HepG2 (cell line): ENCODE results near the gene RPS27A. TPM values are rescaled to one million over a fixed set of nuclear protein-coding genes. Genes with fewer than 3 reads are reported as not detected.
A peak's percentile ranks its signal among the peaks of the same experiment; 100 is the strongest.

Experiments used
- BRCA1 ChIP-seq: sonication (generic); formaldehyde crosslinking; IDR thresholded peaks from 2 replicates; pipeline ENCODE4 v1.4.0; 2020; ENCODE audit warnings: missing genetic modification reagents
- CENPT ChIP-seq: sonication (generic); formaldehyde crosslinking; IDR thresholded peaks from 2 replicates; pipeline ENCODE4 v1.8.0; 2022; ENCODE audit warnings: low read depth, mild to moderate bottlenecking, moderate library complexity, missing genetic modification reagents
- FOXP1 ChIP-seq, 2 experiments: fragments of 450-650 bp in 1 of 2; IDR thresholded peaks; 2 replicates each; pipeline ENCODE4 v1.6.1; 2017 to 2018; ENCODE audit warnings: antibody characterized with exemption in 1 of 2
- KAT8 ChIP-seq: IDR thresholded peaks from 2 replicates; pipeline ENCODE4 v1.6.1; 2016; ENCODE audit warnings: missing genetic modification reagents, missing compliant biosample characterization
- KDM4B ChIP-seq: sonication (generic); formaldehyde crosslinking; IDR thresholded peaks from 2 replicates; pipeline ENCODE4 v1.4.0; 2020; ENCODE audit warnings: missing genetic modification reagents
- KDM6A ChIP-seq: IDR thresholded peaks from 2 replicates; pipeline ENCODE4 v1.6.1; 2016; ENCODE audit warnings: low read depth
- MAFK ChIP-seq, 2 experiments: IDR thresholded peaks in 1 of 2; conservative IDR thresholded peaks in 1 of 2; 2 replicates each; pipeline ENCODE4 v1.6.1; 2011; ENCODE audit warnings: improper control_type of control experiment in 2 of 2, low read length in 2 of 2
- POGZ ChIP-seq: sonication (generic); formaldehyde crosslinking; IDR thresholded peaks from 2 replicates; pipeline ENCODE4 v1.4.0; 2020; ENCODE audit warnings: mild to moderate bottlenecking, missing genetic modification reagents
- POLR2AphosphoS5 ChIP-seq: IDR thresholded peaks from 2 replicates; pipeline ENCODE4 v1.6.1; 2012; ENCODE audit warnings: low read depth, low read length
- TP53 ChIP-seq: sonication (generic); formaldehyde crosslinking; conservative IDR thresholded peaks from 2 replicates; pipeline ENCODE4 v1.4.0; 2020; ENCODE audit warnings: missing genetic modification reagents
- ZFP62 ChIP-seq: sonication (generic); formaldehyde crosslinking; IDR thresholded peaks from 2 replicates; pipeline ENCODE4 v1.4.0; 2020; ENCODE audit warnings: missing genetic modification reagents
- ZNF138 ChIP-seq: sonication (generic); formaldehyde crosslinking; IDR thresholded peaks from 2 replicates; pipeline ENCODE4 v1.5.0; 2020; ENCODE audit warnings: mild to moderate bottlenecking, low read depth, missing genetic modification reagents
- ZNF160 ChIP-seq: sonication (generic); formaldehyde crosslinking; IDR thresholded peaks from 2 replicates; pipeline ENCODE4 v1.8.0; 2022; ENCODE audit warnings: mild to moderate bottlenecking, inconsistent platforms, missing genetic modification reagents
- ZNF232 ChIP-seq: sonication (generic); formaldehyde crosslinking; IDR thresholded peaks from 2 replicates; pipeline ENCODE4 v1.4.0; 2020; ENCODE audit warnings: missing genetic modification reagents, borderline replicate concordance
- ZNF263 ChIP-seq: sonication (generic); formaldehyde crosslinking; IDR thresholded peaks from 2 replicates; pipeline ENCODE4 v1.4.0; 2020; ENCODE audit warnings: missing genetic modification reagents
- ZNF274 ChIP-seq: sonication (generic); formaldehyde crosslinking; IDR thresholded peaks from 2 replicates; pipeline ENCODE4 v1.5.1; 2020; ENCODE audit warnings: mild to moderate bottlenecking, missing genetic modification reagents
- ZNF335 ChIP-seq: sonication (generic); formaldehyde crosslinking; IDR thresholded peaks from 2 replicates; pipeline ENCODE4 v1.4.0; 2020; ENCODE audit warnings: missing genetic modification reagents
- ZNF34 ChIP-seq: sonication (generic); formaldehyde crosslinking; IDR thresholded peaks from 2 replicates; pipeline ENCODE4 v1.4.0; 2020; ENCODE audit warnings: mild to moderate bottlenecking, missing genetic modification reagents, borderline replicate concordance
- ZNF367 ChIP-seq: sonication (generic); formaldehyde crosslinking; IDR thresholded peaks from 2 replicates; pipeline ENCODE4 v1.4.0; 2020; ENCODE audit warnings: missing genetic modification reagents, borderline replicate concordance
- ZNF496 ChIP-seq: sonication (generic); formaldehyde crosslinking; IDR thresholded peaks from 2 replicates; pipeline ENCODE4 v1.8.1; 2023; ENCODE audit warnings: mild to moderate bottlenecking, moderate library complexity, missing genetic modification reagents; ENCODE audit not compliant: insufficient replicate concordance
- ZNF546 ChIP-seq: sonication (generic); formaldehyde crosslinking; conservative IDR thresholded peaks from 2 replicates; pipeline ENCODE4 v1.8.1; 2023; ENCODE audit warnings: mild to moderate bottlenecking, missing genetic modification reagents
- ZNF549 ChIP-seq: sonication (generic); formaldehyde crosslinking; IDR thresholded peaks from 2 replicates; pipeline ENCODE4 v1.5.0; 2020; ENCODE audit warnings: missing genetic modification reagents
- ZNF558 ChIP-seq: sonication (generic); formaldehyde crosslinking; IDR thresholded peaks from 2 replicates; pipeline ENCODE4 v1.9.0; 2022; ENCODE audit warnings: mild to moderate bottlenecking, missing genetic modification reagents, borderline replicate concordance
- ZSCAN31 ChIP-seq: sonication (generic); formaldehyde crosslinking; IDR thresholded peaks from 2 replicates; pipeline ENCODE4 v1.5.0; 2020; ENCODE audit warnings: low read depth, mild to moderate bottlenecking, missing genetic modification reagents
- polyA plus RNA-seq, 8 experiments: library from polyadenylated mRNA; depleted of rRNA in 3 of 8; stranded (reverse) in 7 of 8; unstranded in 1 of 8; fragments of >200 nt; fragmentation: Illumina TruSeq in 4 of 8; extraction: Trizol in 4 of 8; gene quantifications; 2 replicates each; pipeline versions ENCODE4 v1.2.1 to v1.2.3, GENCODE V29; 2011 to 2016; ENCODE audit warnings: low read depth in 4 of 8, missing spikeins in 1 of 8, mixed read lengths in 1 of 8; ENCODE audit not compliant: insufficient read depth in 1 of 8
- total RNA-seq, 5 experiments: library from RNA; depleted of rRNA; stranded (reverse); fragments of >200 nt; fragmentation: Illumina TruSeq; extraction: Trizol; gene quantifications; 2 replicates each; pipeline ENCODE4 v1.2.3, GENCODE V29; 2016; ENCODE audit warnings: low read depth in 1 of 5
- TF ChIP-seq, protein P1 (sequence below): sonication (generic); formaldehyde crosslinking; IDR thresholded peaks from 2 replicates; pipeline ENCODE4 v1.5.1; 2020; ENCODE audit warnings: mild to moderate bottlenecking, missing genetic modification reagents, moderate library complexity
- TF ChIP-seq, protein P2 (sequence below): sonication (generic); formaldehyde crosslinking; IDR thresholded peaks from 2 replicates; pipeline ENCODE4 v1.8.1; 2023; ENCODE audit warnings: mild to moderate bottlenecking, missing genetic modification reagents
- TF ChIP-seq, protein P3 (sequence below): sonication (generic); formaldehyde crosslinking; IDR thresholded peaks from 2 replicates; pipeline ENCODE4 v1.4.0; 2020; ENCODE audit warnings: missing genetic modification reagents

The RPS27A gene
- total and polyA plus RNA-seq, 2 of the 13 experiments (the other 11 are each of a cell fraction or from before 2014, with no cell fraction given) = 2,779 to 3,269 TPM

DNA sequence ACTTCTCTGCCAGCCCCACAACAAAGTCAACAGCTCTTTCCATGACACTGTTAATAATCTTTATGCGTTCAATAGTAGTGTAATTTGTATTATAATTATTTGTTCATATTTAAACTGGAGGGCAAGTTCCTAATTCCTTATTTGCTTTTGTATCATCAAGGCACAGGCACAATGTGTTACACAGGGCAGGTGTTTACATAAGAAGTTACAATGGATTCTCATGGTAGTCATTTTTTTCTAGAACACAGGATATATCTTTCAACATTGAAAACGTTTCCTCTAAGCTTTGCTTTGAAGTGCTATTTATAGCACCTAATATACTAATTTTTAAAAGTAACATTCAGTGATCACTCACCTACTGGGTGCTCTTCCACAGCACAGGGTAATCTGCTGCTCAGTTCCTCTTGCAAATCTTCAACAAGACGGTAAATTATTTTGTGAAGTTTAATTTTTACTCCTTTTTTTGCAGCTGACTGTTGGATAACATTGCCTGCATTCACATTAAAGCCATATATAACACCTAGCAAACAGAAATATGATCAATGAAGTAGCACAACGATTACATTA, 7.3 kb downstream of the RPS27A start (continued):
- TF ChIP-seq ZNF367 (CRISPR knock-in tag) (no peak), KDM4B (CRISPR knock-in tag) (no peak), KAT8 (CRISPR knock-in tag) (0 out of 2 replicates have a peak, but pooled peaks have one; percentile 42), ZNF558 (no peak), ZNF335 (CRISPR knock-in tag) (peak; percentile 80; the same call in 1 of the 2 replicates), ZNF496 (CRISPR knock-in tag) (no peak), ZNF546 (no peak), POGZ (CRISPR knock-in tag) (no peak), TP53 (CRISPR knock-in tag) (no peak), FOXP1 (IDR thresholded peaks at IDR 0.05) (no peak), FOXP1 (CRISPR knock-in tag; IDR thresholded peaks at IDR 0.05) (0 out of 2 replicates have a peak, but pooled peaks have one; percentile 44), ZNF274 (CRISPR knock-in tag) (no peak), BRCA1 (CRISPR knock-in tag) (no peak), ZSCAN31 (CRISPR knock-in tag) (no peak), ZNF232 (no peak), ZNF263 (CRISPR knock-in tag) (no peak), ZNF138 (CRISPR knock-in tag) (no peak), CENPT (no peak), MAFK (conservative IDR thresholded peaks at IDR 0.05 in 1 of 2, IDR thresholded peaks at IDR 0.05 in 1 of 2; ENCODE audit: low read length in 2 of 2) (no peak), ZNF34 (CRISPR knock-in tag) (no peak), ZFP62 (CRISPR knock-in tag) (no peak), KDM6A (CRISPR knock-in tag) (no peak), POLR2AphosphoS5 (no peak), ZNF160 (CRISPR knock-in tag) (no peak), ZNF549 (CRISPR knock-in tag) (no peak)
- TF ChIP-seq, protein P1, sequence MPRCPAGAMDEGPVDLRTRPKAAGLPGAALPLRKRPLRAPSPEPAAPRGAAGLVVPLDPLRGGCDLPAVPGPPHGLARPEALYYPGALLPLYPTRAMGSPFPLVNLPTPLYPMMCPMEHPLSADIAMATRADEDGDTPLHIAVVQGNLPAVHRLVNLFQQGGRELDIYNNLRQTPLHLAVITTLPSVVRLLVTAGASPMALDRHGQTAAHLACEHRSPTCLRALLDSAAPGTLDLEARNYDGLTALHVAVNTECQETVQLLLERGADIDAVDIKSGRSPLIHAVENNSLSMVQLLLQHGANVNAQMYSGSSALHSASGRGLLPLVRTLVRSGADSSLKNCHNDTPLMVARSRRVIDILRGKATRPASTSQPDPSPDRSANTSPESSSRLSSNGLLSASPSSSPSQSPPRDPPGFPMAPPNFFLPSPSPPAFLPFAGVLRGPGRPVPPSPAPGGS (CRISPR knock-in tag) = no peak
- TF ChIP-seq, protein P2, sequence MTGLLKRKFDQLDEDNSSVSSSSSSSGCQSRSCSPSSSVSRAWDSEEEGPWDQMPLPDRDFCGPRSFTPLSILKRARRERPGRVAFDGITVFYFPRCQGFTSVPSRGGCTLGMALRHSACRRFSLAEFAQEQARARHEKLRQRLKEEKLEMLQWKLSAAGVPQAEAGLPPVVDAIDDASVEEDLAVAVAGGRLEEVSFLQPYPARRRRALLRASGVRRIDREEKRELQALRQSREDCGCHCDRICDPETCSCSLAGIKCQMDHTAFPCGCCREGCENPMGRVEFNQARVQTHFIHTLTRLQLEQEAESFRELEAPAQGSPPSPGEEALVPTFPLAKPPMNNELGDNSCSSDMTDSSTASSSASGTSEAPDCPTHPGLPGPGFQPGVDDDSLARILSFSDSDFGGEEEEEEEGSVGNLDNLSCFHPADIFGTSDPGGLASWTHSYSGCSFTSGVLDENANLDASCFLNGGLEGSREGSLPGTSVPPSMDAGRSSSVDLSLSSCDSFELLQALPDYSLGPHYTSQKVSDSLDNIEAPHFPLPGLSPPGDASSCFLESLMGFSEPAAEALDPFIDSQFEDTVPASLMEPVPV (CRISPR knock-in tag) = no peak
- TF ChIP-seq, protein P3, sequence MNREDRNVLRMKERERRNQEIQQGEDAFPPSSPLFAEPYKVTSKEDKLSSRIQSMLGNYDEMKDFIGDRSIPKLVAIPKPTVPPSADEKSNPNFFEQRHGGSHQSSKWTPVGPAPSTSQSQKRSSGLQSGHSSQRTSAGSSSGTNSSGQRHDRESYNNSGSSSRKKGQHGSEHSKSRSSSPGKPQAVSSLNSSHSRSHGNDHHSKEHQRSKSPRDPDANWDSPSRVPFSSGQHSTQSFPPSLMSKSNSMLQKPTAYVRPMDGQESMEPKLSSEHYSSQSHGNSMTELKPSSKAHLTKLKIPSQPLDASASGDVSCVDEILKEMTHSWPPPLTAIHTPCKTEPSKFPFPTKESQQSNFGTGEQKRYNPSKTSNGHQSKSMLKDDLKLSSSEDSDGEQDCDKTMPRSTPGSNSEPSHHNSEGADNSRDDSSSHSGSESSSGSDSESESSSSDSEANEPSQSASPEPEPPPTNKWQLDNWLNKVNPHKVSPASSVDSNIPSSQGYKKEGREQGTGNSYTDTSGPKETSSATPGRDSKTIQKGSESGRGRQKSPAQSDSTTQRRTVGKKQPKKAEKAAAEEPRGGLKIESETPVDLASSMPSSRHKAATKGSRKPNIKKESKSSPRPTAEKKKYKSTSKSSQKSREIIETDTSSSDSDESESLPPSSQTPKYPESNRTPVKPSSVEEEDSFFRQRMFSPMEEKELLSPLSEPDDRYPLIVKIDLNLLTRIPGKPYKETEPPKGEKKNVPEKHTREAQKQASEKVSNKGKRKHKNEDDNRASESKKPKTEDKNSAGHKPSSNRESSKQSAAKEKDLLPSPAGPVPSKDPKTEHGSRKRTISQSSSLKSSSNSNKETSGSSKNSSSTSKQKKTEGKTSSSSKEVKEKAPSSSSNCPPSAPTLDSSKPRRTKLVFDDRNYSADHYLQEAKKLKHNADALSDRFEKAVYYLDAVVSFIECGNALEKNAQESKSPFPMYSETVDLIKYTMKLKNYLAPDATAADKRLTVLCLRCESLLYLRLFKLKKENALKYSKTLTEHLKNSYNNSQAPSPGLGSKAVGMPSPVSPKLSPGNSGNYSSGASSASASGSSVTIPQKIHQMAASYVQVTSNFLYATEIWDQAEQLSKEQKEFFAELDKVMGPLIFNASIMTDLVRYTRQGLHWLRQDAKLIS (CRISPR knock-in tag) = no peak
